AG04450 (cell line): ENCODE measurements around the gene DKKL1. TPM values are rescaled to one million over a fixed set of nuclear protein-coding genes. Genes with fewer than 3 reads are reported as not detected.
"Not testable (repeated sequence)": the region's sequence is repeated elsewhere in the genome, so short reads cannot be mapped to it uniquely, and the experiment has no call there.

Experiments
- CTCF ChIA-PET: fragments of 300-600, 350-600 bp; formaldehyde crosslinking; extraction: SDS; loops from one replicate; lab custom pipeline; 2022; ENCODE audit warnings: antibody characterized with exemption, inconsistent platforms; lab: Charles Lee
- POLR2A ChIA-PET: fragments of 350-600 bp; formaldehyde crosslinking; extraction: SDS; loops from one replicate; lab custom pipeline; 2021; ENCODE audit warnings: antibody characterized with exemption, inconsistent platforms; lab: Yijun Ruan, JAX
- DNase-seq: peaks from one replicate; pipeline ENCODE4 v3.0.0-alpha.2; 2011; ENCODE audit warnings: low read depth, low spot score
- H3K27ac ChIP-seq: one replicate; pipeline ENCODE4 v1.5.1; 2012; ENCODE audit warnings: low read depth, low read length, control low read depth
- H3K27me3 ChIP-seq: one replicate; pipeline ENCODE4 v1.6.0; 2012; ENCODE audit warnings: low read length; ENCODE audit not compliant: control insufficient read depth, insufficient read depth
- H3K4me3 ChIP-seq: 2 replicates; pipeline ENCODE4 v1.5.1; 2011; ENCODE audit warnings: mild to moderate bottlenecking, low read depth, low read length, control low read depth
- H3K9me3 ChIP-seq: 2 replicates; pipeline ENCODE4 v1.5.1; 2012; ENCODE audit warnings: low read length; ENCODE audit not compliant: control insufficient read depth, insufficient read depth
- CTCF ChIP-seq: IDR thresholded peaks from 2 replicates; pipeline ENCODE4 v1.5.1; 2011; ENCODE audit warnings: low read depth, low read length, control low read depth, inconsistent platforms
- polyA plus RNA-seq: library from polyadenylated mRNA; depleted of rRNA; stranded (reverse); fragments of >200 nt; gene quantifications from 2 replicates; pipeline ENCODE4 v1.2.3, GENCODE V29; 2011

DKKL1 gene
- polyA plus RNA-seq, 1 experiment = 0.14 TPM

- H3K27ac ChIP-seq = no peak within 1 kb of the TSS
- no peaks in the 10 kb centered on the region for H3K27me3 ChIP-seq
- ChIA-PET POLR2A (no interaction called here), CTCF (interaction anchor here (1.3 kb wide), 1 partner anchor 24 kb away, joined by 5 read pairs; no protein-coding TSS in a partner anchor)
- TF ChIP-seq CTCF = no peak
- peaks cover 9% of the 10 kb centered on the region for H3K9me3 ChIP-seq
- H3K4me3 ChIP-seq = no peak within 1 kb of the TSS
- no peak for DNase-seq
Measured at GRCh38 chr19:49324801-49325576, 38.7 kb upstream of the DKKL1 start, which contains the start of gene SLC6A16. SLC6A16 (minus strand) TSS chr19:49325191; CDS start chr19:49311347, 13,844 bp downstream.

- H3K9me3 ChIP-seq, CTCF ChIA-PET, H3K4me3 ChIP-seq, DNase-seq, H3K27ac ChIP-seq, POLR2A ChIA-PET, H3K27me3 ChIP-seq: not testable (repeated sequence)
Measured at GRCh38 chr19:49325756-49326155, 37.9 kb upstream of the DKKL1 start.

GRCh38 chr19:49326165-49326704 lies 37.4 kb upstream of the DKKL1 start:
- TF ChIP-seq CTCF = no peak
- no peak overlapping the region for H3K4me3 ChIP-seq
- H3K27ac ChIP-seq = no peak overlapping the region
- no peaks in the 10 kb centered on the region for H3K27me3 ChIP-seq
- no peak for DNase-seq
- peaks cover 9% of the 10 kb centered on the region for H3K9me3 ChIP-seq
- CTCF ChIA-PET = no interaction called here
- POLR2A ChIA-PET = no interaction called here

GRCh38 chr19:49327878-49328544 lies 35.7 kb upstream of the DKKL1 start:
- peak; percentile 68 for TF ChIP-seq CTCF
- CTCF ChIA-PET = interaction anchor here (0.6 to 1.8 kb wide), 11 partner anchors 10 to 103 kb away, joined by 3 to 8 read pairs (median 3); no protein-coding TSS in a partner anchor
- Histone ChIP-seq H3K4me3 (no peak overlapping the region), H3K27me3 (no peaks in the 10 kb centered on the region), H3K9me3 (peaks cover 7% of the 10 kb centered on the region), H3K27ac (no peak overlapping the region)
- POLR2A ChIA-PET = interaction anchor here (0.6 kb wide), 1 partner anchor 116 kb away, joined by 3 read pairs; no protein-coding TSS in a partner anchor
- no peak for DNase-seq

GRCh38 chr19:49328741-49329140 lies 34.9 kb upstream of the DKKL1 start:
- POLR2A ChIA-PET = no interaction called here
- CTCF ChIA-PET = interaction anchor here (1.8 kb wide), 1 partner anchor 10 kb away, joined by 8 read pairs; no protein-coding TSS in a partner anchor
- H3K4me3 ChIP-seq = no peak overlapping the region
- H3K9me3 ChIP-seq = peaks cover 7% of the 10 kb centered on the region
- no peaks in the 10 kb centered on the region for H3K27me3 ChIP-seq
- H3K27ac ChIP-seq = no peak overlapping the region
- TF ChIP-seq CTCF = no peak
- no peak for DNase-seq

GRCh38 chr19:49331187-49331586 lies 32.5 kb upstream of the DKKL1 start:
- not testable (repeated sequence) for H3K27me3 ChIP-seq, DNase-seq, H3K9me3 ChIP-seq, H3K4me3 ChIP-seq, H3K27ac ChIP-seq
- POLR2A ChIA-PET = interaction anchor here (0.6 kb wide), 1 partner anchor 86 kb away, joined by 3 read pairs; no protein-coding TSS in a partner anchor
- CTCF ChIA-PET = interaction anchor here (1.2 kb wide), 1 partner anchor 25 kb away, joined by 3 read pairs; no protein-coding TSS in a partner anchor
